Measurements from ENCODE around the gene KCP. TPM values are rescaled to one million over a fixed set of nuclear protein-coding genes. Genes with fewer than 3 reads are reported as not detected.

The KCP gene
- total RNA-seq, 2 experiments from 2014 or later = 0.11 TPM; not detected in 1

DNA sequence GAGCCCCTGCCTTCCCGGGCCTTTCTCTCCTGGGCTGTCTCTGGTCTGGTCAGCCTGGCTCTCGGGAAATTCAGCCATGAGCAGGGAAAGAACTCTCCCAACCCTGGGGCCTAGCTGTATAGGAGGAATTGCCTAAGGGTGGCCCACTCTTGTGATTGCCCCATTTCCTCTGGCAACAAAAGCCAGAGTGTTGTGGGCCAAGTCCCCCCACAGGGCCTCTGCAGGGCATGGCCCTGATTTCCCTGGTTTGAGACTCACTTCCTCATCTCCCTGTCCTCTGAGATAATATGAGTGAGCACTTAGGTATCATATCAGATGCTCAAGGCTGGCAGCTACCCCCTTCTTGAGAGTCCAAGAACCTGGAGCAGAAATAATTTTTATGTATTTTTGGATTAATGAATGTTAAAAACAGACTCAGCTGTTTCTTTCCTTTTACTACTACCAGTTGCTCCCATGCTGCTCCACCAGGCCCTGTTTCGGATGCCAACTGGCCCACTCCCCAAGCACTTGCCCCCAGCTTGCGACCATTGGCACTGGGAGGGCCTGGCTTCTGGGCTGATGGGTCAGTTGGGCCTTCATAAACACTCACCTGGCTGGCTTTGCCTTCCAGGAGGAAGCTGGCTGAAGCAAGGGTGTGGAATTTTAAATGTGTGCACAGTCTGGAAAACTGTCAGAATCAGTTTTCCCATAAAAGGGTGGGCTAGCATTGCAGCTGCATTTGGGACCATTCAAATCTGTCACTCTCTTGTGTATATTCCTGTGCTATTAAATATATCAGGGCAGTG, 38.7 kb upstream of the KCP start:
- intact Hi-C loops (cut with DNase I, micrococcal nuclease) = no loop called here
- Histone ChIP-seq H3K27me3 (ENCODE audit: control insufficient read depth in 1 of 2, insufficient read depth in 2 of 2, low read length in 2 of 2) (no peaks in the 10 kb centered on the region), H3K9me3 (ENCODE audit: control insufficient read depth in 1 of 2, insufficient read depth in 1 of 2, low read length in 2 of 2) (no peaks in the 10 kb centered on the region), H3K27ac (ENCODE audit: low read depth in 1 of 2, low read length in 2 of 2) (no peak overlapping the region), H3K4me1 (ENCODE audit: insufficient read depth, low read length) (no peaks in the 10 kb centered on the region), H3K36me3 (ENCODE audit: insufficient read depth, low read length) (peaks cover 40% of the 10 kb centered on the region), H3K4me3 (ENCODE audit: low read length) (no peak overlapping the region)
- Mint-ChIP-seq H3K27ac (no peak overlapping the region), H3K4me1 (ENCODE audit: low read depth) (no peaks in the 10 kb centered on the region), H3K36me3 (ENCODE audit: low read depth) (peaks cover 35% of the 10 kb centered on the region), H3K27me3 (no peaks in the 10 kb centered on the region), H3K9me3 (no peaks in the 10 kb centered on the region), H3K4me3 (no peak overlapping the region)
- ChIA-PET POLR2A (no interaction called here), CTCF (no interaction called here)
- TF ChIP-seq, protein P1, sequence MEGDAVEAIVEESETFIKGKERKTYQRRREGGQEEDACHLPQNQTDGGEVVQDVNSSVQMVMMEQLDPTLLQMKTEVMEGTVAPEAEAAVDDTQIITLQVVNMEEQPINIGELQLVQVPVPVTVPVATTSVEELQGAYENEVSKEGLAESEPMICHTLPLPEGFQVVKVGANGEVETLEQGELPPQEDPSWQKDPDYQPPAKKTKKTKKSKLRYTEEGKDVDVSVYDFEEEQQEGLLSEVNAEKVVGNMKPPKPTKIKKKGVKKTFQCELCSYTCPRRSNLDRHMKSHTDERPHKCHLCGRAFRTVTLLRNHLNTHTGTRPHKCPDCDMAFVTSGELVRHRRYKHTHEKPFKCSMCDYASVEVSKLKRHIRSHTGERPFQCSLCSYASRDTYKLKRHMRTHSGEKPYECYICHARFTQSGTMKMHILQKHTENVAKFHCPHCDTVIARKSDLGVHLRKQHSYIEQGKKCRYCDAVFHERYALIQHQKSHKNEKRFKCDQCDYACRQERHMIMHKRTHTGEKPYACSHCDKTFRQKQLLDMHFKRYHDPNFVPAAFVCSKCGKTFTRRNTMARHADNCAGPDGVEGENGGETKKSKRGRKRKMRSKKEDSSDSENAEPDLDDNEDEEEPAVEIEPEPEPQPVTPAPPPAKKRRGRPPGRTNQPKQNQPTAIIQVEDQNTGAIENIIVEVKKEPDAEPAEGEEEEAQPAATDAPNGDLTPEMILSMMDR (IDR thresholded peaks at IDR 0.05) = no peak
- no peak for DNase-seq
- no peak for ATAC-seq (ENCODE audit: poor library complexity)

DNA sequence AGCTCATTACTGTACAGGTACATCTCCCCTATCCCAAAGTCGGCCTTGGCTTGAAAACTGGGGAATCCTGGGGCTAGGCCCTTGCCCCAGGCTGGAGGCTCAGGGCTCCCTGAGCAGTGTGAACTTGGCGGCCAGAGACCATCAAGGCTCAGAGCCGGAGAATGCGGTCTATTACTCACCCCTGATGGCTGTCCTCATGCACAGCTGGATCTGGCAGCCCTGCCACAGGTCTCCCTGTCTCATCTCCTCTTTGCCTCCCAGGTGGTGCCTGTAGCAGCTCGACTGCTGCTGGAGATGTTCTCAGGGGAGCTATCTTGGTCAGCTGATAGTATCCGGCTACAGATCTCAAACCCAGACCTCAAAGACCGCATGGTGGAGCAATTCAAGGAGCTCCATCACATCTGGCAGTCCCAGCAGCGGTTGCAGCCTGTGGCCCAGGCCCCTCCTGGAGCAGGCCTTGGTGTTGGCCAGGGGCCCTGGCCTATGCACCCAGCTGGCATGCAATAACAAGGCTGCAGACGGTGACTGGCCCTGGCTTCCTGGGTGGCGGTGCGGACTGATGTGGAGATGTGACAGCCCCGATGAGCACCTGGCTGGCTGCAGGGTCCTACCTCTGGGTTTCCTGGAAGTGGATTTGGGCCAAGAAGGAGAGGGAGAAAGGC, 37.9 kb upstream of the KCP start:
- H3K4me1 Mint-ChIP-seq (ENCODE audit: low read depth) = no peaks in the 10 kb centered on the region
- H3K4me3 ChIP-seq (ENCODE audit: low read length) = no peak overlapping the region
- H3K27ac Mint-ChIP-seq = no peak overlapping the region
- no peaks in the 10 kb centered on the region for H3K27me3 Mint-ChIP-seq
- H3K4me3 Mint-ChIP-seq = no peak overlapping the region
- ATAC-seq (ENCODE audit: poor library complexity) (no peak), DNase-seq (no peak)
- ChIA-PET POLR2A (no interaction called here), CTCF (no interaction called here)
- intact Hi-C loops (cut with DNase I, micrococcal nuclease) = no loop called here
- H3K9me3 ChIP-seq (ENCODE audit: control insufficient read depth in 1 of 2, insufficient read depth in 1 of 2, low read length in 2 of 2) = no peaks in the 10 kb centered on the region
- H3K36me3 ChIP-seq (ENCODE audit: insufficient read depth, low read length) = peaks cover 33% of the 10 kb centered on the region
- H3K27ac ChIP-seq (ENCODE audit: low read depth in 1 of 2, low read length in 2 of 2) = no peak overlapping the region
- no peaks in the 10 kb centered on the region for H3K9me3 Mint-ChIP-seq
- peaks cover 28% of the 10 kb centered on the region for H3K36me3 Mint-ChIP-seq (ENCODE audit: low read depth)
- H3K27me3 ChIP-seq (ENCODE audit: control insufficient read depth in 1 of 2, insufficient read depth in 2 of 2, low read length in 2 of 2) = no peaks in the 10 kb centered on the region
- no peaks in the 10 kb centered on the region for H3K4me1 ChIP-seq (ENCODE audit: insufficient read depth, low read length)
- TF ChIP-seq, protein P1 (IDR thresholded peaks at IDR 0.05) = no peak

DNA sequence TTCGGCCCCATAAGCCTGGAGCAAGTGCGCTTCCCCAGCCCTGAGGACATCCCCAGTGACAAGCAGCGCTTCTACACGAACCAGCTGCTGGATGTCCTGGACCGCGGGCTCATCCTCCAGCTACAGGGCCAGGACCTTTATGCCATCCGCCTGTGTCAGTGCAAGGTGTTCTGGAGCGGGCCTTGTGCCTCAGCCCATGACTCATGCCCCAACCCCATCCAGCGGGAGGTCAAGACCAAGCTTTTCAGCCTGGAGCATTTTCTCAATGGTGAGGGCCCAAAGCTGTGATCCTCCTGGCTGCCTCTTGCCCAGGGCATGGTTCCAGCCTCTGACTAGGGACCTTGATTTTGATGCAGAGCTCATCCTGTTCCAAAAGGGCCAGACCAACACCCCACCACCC, 37.3 kb upstream of the KCP start:
- Histone ChIP-seq H3K4me3 (ENCODE audit: low read length) (no peak overlapping the region), H3K27ac (ENCODE audit: low read depth in 1 of 2, low read length in 2 of 2) (no peak overlapping the region), H3K9me3 (ENCODE audit: control insufficient read depth in 1 of 2, insufficient read depth in 1 of 2, low read length in 2 of 2) (no peaks in the 10 kb centered on the region), H3K27me3 (ENCODE audit: control insufficient read depth in 1 of 2, insufficient read depth in 2 of 2, low read length in 2 of 2) (no peaks in the 10 kb centered on the region), H3K4me1 (ENCODE audit: insufficient read depth, low read length) (no peaks in the 10 kb centered on the region), H3K36me3 (ENCODE audit: insufficient read depth, low read length) (peaks cover 28% of the 10 kb centered on the region)
- ChIA-PET POLR2A (no interaction called here), CTCF (no interaction called here)
- Mint-ChIP-seq H3K27ac (no peak overlapping the region), H3K36me3 (ENCODE audit: low read depth) (peaks cover 22% of the 10 kb centered on the region), H3K9me3 (no peaks in the 10 kb centered on the region), H3K27me3 (no peaks in the 10 kb centered on the region), H3K4me1 (ENCODE audit: low read depth) (no peaks in the 10 kb centered on the region), H3K4me3 (no peak overlapping the region)
- TF ChIP-seq, protein P1 (IDR thresholded peaks at IDR 0.05) = no peak
- intact Hi-C loops (cut with DNase I, micrococcal nuclease) = no loop called here
- DNase-seq (no peak), ATAC-seq (ENCODE audit: poor library complexity) (no peak)

Data from CD4-positive, alpha-beta T cell (primary cell).